ENCODE results near the gene CEP70. TPM values are rescaled to one million over a fixed set of nuclear protein-coding genes. Genes with fewer than 3 reads are reported as not detected.

CEP70 gene, protein sequence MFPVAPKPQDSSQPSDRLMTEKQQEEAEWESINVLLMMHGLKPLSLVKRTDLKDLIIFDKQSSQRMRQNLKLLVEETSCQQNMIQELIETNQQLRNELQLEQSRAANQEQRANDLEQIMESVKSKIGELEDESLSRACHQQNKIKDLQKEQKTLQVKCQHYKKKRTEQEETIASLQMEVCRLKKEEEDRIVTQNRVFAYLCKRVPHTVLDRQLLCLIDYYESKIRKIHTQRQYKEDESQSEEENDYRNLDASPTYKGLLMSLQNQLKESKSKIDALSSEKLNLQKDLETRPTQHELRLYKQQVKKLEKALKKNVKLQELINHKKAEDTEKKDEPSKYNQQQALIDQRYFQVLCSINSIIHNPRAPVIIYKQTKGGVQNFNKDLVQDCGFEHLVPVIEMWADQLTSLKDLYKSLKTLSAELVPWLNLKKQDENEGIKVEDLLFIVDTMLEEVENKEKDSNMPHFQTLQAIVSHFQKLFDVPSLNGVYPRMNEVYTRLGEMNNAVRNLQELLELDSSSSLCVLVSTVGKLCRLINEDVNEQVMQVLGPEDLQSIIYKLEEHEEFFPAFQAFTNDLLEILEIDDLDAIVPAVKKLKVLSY
- total RNA-seq (2012; rRNA removed), result 11.1 and 18.8 TPM in 2 replicates

DNA sequence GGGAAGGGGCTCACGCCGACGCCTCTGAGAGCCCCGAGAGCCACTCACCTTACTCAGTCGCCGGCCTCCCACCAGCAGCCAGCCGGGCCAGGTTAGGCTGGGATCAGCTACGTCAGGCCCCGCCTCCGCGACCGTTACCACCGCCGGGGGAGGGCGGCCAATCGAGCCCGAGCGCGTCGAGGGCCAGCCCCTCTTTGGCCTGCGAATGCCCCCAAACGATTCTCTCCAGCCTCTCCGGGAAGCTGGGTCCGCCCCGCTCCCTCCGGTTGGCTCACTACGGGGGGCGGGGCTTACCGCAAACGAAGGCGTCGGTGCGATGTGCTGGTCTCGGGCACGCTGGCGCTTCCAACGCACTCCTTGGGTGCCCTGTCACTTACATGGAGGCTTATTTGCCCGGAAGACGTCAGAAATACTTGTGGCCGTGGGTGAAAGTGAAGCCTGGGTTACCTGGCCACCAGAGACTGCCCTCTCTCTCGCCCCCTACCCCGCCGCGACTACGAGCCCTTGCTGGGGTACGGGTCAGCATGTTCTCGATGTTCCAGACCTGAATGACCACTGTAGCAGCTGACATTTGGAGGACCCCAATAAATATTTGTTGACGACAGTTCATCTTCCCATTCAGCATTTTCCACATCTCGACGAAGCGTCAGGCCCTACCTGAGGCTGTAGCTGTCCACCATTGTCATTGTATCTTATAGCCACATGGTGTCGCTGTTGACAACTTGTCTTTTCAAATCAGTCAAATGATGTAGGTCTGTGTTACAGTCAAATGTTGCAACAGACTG is at the start of gene CEP70:
TSS of gene CEP70 (minus strand) at position 111 of the 785 bp plus-strand sequence. CDS start 21,333 bp downstream, outside the sequence.
- H3K9ac ChIP-seq (ENCODE audit: low read depth, low read length), result peak within 1 kb of the TSS; percentile 82
- H3K36me3 ChIP-seq (ENCODE audit: insufficient read depth, low read length), result no peaks in the 10 kb centered on the region
- no peaks in the 10 kb centered on the region for H3K9me3 ChIP-seq (replicated peaks; ENCODE audit: low read length)
- H3K4me3 ChIP-seq (ENCODE audit: low read length), result peak within 1 kb of the TSS; percentile 79
- H3K4me2 ChIP-seq (ENCODE audit: low read length), result peak within 1 kb of the TSS; percentile 95
- H3K4me1 ChIP-seq (ENCODE audit: control insufficient read depth, insufficient read depth, low read length), result peaks cover 2% of the 10 kb centered on the region
- H3K27me3 ChIP-seq (ENCODE audit: control insufficient read depth, insufficient read depth, low read length), result no peaks in the 10 kb centered on the region

DNA sequence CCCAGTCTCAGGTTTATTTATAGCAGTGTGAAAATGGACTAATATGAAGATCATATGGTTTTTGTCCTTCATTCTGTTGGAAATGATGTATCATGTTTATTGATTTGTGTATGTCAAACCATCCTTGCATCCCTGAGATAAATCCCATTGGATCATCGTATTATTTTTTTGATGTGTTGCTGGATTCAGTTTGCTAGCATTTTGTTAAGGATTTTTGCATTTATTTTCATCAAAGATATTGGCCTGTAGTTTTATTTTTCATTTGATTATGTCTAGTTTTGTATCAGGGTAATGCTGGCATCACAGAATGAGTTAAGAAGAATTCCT is 48.8 kb upstream of the CEP70 start:
- H3K4me2 ChIP-seq (ENCODE audit: low read length), result no peak overlapping the region
- H3K27me3 ChIP-seq (ENCODE audit: control insufficient read depth, insufficient read depth, low read length), result no peaks in the 10 kb centered on the region
- H3K9me3 ChIP-seq (replicated peaks; ENCODE audit: low read length), result no peaks in the 10 kb centered on the region
- no peak overlapping the region for H3K9ac ChIP-seq (ENCODE audit: low read depth, low read length)
- no peak overlapping the region for H3K4me3 ChIP-seq (ENCODE audit: low read length)
- H3K4me1 ChIP-seq (ENCODE audit: control insufficient read depth, insufficient read depth, low read length), result no peaks in the 10 kb centered on the region
- no peaks in the 10 kb centered on the region for H3K36me3 ChIP-seq (ENCODE audit: insufficient read depth, low read length)

DNA sequence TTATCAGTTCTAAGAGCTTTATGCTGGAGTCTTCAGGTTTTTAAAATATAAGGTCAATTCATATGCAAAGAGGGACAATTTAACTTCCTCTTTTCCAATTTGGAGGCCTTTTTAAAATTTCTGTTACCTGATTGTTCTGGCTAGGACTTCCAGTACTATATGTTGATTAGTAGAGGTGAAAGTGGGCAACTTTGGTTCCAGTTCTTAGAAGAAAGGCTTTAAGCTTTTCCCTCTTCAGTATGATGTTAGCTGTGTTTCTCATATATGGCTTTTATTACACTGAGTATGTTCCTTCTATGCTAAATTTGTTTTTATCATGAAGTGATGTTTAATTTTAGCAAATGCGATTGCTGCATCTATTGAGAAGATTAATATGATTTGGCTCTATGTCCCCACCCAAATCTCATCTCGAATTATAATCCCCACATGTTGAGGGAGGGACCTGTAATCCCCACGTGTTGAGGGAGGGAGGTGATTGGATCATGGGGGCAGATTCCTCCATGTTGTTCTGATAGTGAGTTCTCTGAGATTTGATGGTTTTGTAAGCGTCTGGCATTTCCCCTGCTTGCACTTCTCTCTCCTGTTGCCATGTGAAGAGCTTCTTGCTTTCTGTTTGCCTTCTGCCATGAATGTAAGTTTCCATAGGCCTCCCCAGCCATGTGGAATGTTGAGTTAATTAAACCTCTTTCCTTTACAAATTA is 48.3 kb upstream of the CEP70 start:
- Histone ChIP-seq H3K9me3 (replicated peaks; ENCODE audit: low read length) (no peaks in the 10 kb centered on the region), H3K36me3 (ENCODE audit: insufficient read depth, low read length) (no peaks in the 10 kb centered on the region), H3K27me3 (ENCODE audit: control insufficient read depth, insufficient read depth, low read length) (no peaks in the 10 kb centered on the region), H3K4me3 (ENCODE audit: low read length) (no peak overlapping the region), H3K4me1 (ENCODE audit: control insufficient read depth, insufficient read depth, low read length) (no peaks in the 10 kb centered on the region), H3K4me2 (ENCODE audit: low read length) (no peak overlapping the region), H3K9ac (ENCODE audit: low read depth, low read length) (no peak overlapping the region)

DNA sequence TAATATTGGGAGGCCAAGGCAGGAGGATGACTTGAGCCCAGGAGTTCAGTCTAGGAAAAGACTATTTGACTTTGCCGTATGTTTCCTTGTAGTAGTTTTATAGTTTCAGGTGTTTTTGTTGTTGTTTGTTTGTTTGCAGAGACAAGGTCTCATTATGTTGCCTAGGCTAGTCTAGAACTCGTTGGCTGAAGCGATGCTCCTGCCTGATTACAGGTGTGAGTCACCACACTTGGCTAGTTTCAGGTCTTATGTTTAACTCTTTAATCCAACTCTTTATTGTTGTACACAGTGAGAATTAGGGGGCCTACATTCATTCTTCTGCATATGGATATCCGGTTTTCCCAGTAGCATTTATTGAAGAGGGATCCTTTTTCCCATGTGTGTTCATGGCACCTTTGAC is 46.5 kb upstream of the CEP70 start:
- no peaks in the 10 kb centered on the region for H3K27me3 ChIP-seq (ENCODE audit: control insufficient read depth, insufficient read depth, low read length)
- H3K36me3 ChIP-seq (ENCODE audit: insufficient read depth, low read length), result no peaks in the 10 kb centered on the region
- H3K4me1 ChIP-seq (ENCODE audit: control insufficient read depth, insufficient read depth, low read length), result no peaks in the 10 kb centered on the region
- H3K4me2 ChIP-seq (ENCODE audit: low read length), result no peak overlapping the region
- H3K4me3 ChIP-seq (ENCODE audit: low read length), result no peak overlapping the region
- no peaks in the 10 kb centered on the region for H3K9me3 ChIP-seq (replicated peaks; ENCODE audit: low read length)
- no peak overlapping the region for H3K9ac ChIP-seq (ENCODE audit: low read depth, low read length)

DNA sequence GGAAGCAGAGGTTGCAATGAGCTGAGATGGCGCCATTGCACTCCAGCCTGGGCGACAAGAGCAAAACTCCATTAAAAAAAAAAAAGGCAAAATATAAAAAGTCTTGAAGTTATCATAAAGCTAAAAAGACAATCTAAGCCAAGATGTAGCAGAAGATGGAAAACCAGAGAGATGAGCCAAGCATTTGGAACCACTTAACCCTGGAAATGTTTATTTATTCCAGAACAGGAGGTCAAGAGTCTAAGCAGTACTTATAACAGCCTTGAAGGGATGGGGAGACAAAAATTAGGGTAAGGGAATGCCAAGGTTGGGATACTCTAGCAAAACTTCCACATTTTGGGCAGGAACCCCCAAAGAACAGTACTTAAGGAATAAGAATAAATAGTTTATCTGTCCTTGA is 44.6 kb upstream of the CEP70 start:
- Histone ChIP-seq H3K36me3 (ENCODE audit: insufficient read depth, low read length) (no peaks in the 10 kb centered on the region), H3K27me3 (ENCODE audit: control insufficient read depth, insufficient read depth, low read length) (no peaks in the 10 kb centered on the region), H3K4me2 (ENCODE audit: low read length) (no peak overlapping the region), H3K4me3 (ENCODE audit: low read length) (no peak overlapping the region), H3K4me1 (ENCODE audit: control insufficient read depth, insufficient read depth, low read length) (no peaks in the 10 kb centered on the region), H3K9ac (ENCODE audit: low read depth, low read length) (no peak overlapping the region), H3K9me3 (replicated peaks; ENCODE audit: low read length) (no peaks in the 10 kb centered on the region)

DNA sequence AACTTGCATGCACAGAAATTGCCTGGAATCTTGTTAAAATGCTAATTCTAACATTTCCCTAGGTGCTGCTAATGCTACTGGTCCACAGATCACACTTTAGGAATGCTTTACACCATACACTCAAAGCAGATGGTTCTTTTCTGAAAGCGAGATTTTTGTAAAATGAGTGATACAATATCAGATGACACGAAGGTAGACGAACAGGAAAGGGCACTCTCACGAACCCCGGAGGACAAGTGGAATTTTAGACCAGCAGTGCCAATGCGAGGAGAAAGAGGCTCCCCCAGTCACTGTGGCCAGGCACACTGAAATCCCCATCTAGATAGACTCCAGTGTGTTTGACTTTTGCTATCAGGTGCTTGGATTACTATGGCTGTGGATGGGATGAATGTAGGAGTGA is 35.5 kb upstream of the CEP70 start:
- Histone ChIP-seq H3K4me1 (ENCODE audit: control insufficient read depth, insufficient read depth, low read length) (peaks cover 3% of the 10 kb centered on the region), H3K4me3 (ENCODE audit: low read length) (no peak overlapping the region), H3K9ac (ENCODE audit: low read depth, low read length) (no peak overlapping the region), H3K9me3 (replicated peaks; ENCODE audit: low read length) (no peaks in the 10 kb centered on the region), H3K4me2 (ENCODE audit: low read length) (no peak overlapping the region), H3K27me3 (ENCODE audit: control insufficient read depth, insufficient read depth, low read length) (no peaks in the 10 kb centered on the region), H3K36me3 (ENCODE audit: insufficient read depth, low read length) (peaks cover 4% of the 10 kb centered on the region)

DNA sequence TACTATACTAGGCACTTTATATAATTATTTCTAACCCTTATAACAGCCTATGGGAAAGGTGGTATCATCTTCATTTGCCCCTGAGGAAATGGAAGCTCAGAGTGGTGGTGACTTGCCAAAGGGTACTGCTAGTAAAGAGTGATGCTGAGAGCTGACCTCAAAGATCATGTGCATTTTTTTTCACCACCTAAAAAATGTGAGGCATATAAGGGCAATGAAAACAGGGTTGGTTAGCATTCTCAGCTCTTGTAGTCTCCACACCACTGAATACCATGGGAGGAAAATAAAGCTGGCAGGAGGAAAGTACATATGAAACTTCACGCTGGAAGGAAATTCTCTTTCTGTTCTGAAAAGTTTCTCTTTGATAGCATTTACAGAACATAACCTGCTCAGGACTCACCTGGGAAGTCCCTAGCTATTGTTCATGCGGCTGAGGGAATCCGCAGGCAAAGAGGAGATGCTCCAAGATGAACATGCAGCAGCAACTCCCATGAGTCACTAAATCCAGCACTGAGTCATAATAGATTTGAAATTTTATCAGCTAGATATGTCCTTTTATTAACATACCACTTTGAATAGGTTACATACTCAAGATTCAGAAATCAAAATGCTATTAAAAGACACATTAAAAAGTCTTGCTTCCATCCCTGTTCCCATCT is 31.8 kb upstream of the CEP70 start:
- Histone ChIP-seq H3K27me3 (ENCODE audit: control insufficient read depth, insufficient read depth, low read length) (no peaks in the 10 kb centered on the region), H3K4me1 (ENCODE audit: control insufficient read depth, insufficient read depth, low read length) (peaks cover 3% of the 10 kb centered on the region), H3K4me3 (ENCODE audit: low read length) (no peak overlapping the region), H3K4me2 (ENCODE audit: low read length) (no peak overlapping the region), H3K36me3 (ENCODE audit: insufficient read depth, low read length) (peaks cover 3% of the 10 kb centered on the region), H3K9me3 (replicated peaks; ENCODE audit: low read length) (no peaks in the 10 kb centered on the region), H3K9ac (ENCODE audit: low read depth, low read length) (no peak overlapping the region)

DNA sequence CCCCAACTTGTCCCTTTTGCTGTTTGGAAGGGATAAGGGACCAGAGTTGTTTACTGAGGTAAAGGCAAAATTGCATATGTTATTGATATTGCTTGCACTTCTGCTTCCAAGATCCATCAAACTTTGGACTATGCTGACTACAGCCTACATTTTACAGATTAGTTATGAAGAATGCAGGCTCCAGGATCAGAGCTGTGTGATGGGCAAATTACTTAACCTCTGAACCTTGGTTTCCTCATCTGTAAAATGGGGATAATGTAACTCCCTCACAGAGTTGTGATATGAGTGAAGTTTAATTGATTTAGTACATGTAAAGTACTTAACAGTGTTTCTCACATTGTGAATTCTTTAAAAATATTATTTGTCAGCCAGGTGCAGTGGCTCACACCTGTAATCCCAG is 30.5 kb upstream of the CEP70 start:
- no peaks in the 10 kb centered on the region for H3K9me3 ChIP-seq (replicated peaks; ENCODE audit: low read length)
- H3K4me2 ChIP-seq (ENCODE audit: low read length), result no peak overlapping the region
- peaks cover 3% of the 10 kb centered on the region for H3K4me1 ChIP-seq (ENCODE audit: control insufficient read depth, insufficient read depth, low read length)
- H3K36me3 ChIP-seq (ENCODE audit: insufficient read depth, low read length), result peaks cover 3% of the 10 kb centered on the region
- no peak overlapping the region for H3K4me3 ChIP-seq (ENCODE audit: low read length)
- H3K9ac ChIP-seq (ENCODE audit: low read depth, low read length), result no peak overlapping the region
- no peaks in the 10 kb centered on the region for H3K27me3 ChIP-seq (ENCODE audit: control insufficient read depth, insufficient read depth, low read length)

DNA sequence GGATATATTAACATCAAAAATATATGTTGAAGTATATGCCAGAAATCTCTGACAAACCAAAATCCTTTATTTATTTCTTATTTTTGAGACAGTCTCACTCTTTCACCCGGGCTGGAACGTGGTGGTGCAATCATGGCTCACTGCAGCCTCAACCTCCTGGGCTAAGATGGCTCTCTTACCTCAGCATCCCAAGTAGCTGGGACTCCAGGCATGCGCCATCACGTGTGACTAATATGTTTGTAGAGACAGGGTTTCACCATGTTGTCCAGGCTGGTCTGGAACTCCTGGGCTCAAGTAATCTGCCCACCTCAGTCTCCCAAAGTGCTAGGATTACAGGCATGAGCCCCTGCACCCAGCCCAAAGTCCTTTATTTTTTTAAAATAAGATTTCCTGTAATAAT is 26.4 kb upstream of the CEP70 start:
- no peak overlapping the region for H3K4me2 ChIP-seq (ENCODE audit: low read length)
- H3K4me3 ChIP-seq (ENCODE audit: low read length), result no peak overlapping the region
- H3K4me1 ChIP-seq (ENCODE audit: control insufficient read depth, insufficient read depth, low read length), result no peaks in the 10 kb centered on the region
- no peaks in the 10 kb centered on the region for H3K9me3 ChIP-seq (replicated peaks; ENCODE audit: low read length)
- no peaks in the 10 kb centered on the region for H3K27me3 ChIP-seq (ENCODE audit: control insufficient read depth, insufficient read depth, low read length)
- peaks cover 3% of the 10 kb centered on the region for H3K36me3 ChIP-seq (ENCODE audit: insufficient read depth, low read length)
- no peak overlapping the region for H3K9ac ChIP-seq (ENCODE audit: low read depth, low read length)

DNA sequence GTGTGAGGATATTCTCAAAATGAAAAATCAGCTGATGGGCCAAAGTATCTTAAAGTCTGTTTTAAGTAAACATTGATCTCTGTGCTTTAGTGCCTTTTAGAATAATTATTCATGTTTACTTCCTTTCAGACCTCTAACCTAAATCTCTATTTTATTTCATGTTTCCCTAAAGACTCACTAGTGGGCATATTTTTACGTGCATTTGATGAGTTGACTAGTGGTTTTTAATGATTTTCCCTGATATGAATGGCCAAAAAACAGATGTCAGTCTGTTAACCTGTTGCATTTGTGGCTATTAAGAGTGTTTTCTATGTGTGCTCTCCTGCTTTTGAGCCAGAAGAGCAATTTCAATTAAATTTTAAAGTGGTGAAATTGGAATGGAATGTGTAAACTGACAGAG is 21.4 kb upstream of the CEP70 start:
- H3K9me3 ChIP-seq (replicated peaks; ENCODE audit: low read length), result no peaks in the 10 kb centered on the region
- H3K4me3 ChIP-seq (ENCODE audit: low read length), result no peak overlapping the region
- no peak overlapping the region for H3K9ac ChIP-seq (ENCODE audit: low read depth, low read length)
- H3K27me3 ChIP-seq (ENCODE audit: control insufficient read depth, insufficient read depth, low read length), result no peaks in the 10 kb centered on the region
- no peak overlapping the region for H3K4me2 ChIP-seq (ENCODE audit: low read length)
- no peaks in the 10 kb centered on the region for H3K4me1 ChIP-seq (ENCODE audit: control insufficient read depth, insufficient read depth, low read length)
- H3K36me3 ChIP-seq (ENCODE audit: insufficient read depth, low read length), result no peaks in the 10 kb centered on the region

DNA sequence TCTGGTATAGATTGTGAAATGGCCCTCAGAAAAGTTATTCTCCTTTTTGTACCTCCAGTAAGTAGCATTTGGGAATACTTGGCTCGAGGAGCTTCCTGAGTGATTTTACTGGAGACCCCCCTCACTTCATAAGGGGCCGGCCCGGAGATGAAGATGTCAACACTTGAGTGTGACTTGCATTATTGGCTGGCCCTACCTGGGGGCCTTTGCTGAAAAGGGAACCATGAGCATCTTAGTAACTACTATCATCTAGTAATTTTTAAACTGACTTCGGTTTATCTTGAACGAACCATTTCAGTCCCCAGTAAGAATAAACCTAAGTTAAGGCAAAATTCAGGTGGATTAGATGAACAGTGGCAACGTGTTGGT is 15.8 kb upstream of the CEP70 start:
- Histone ChIP-seq H3K9ac (ENCODE audit: low read depth, low read length) (peak overlapping the region; percentile 97), H3K4me3 (ENCODE audit: low read length) (peak overlapping the region; percentile 82)

More for the DNA sequence above, 15.8 kb upstream of the CEP70 start:
- Histone ChIP-seq H3K27me3 (ENCODE audit: control insufficient read depth, insufficient read depth, low read length) (no peaks in the 10 kb centered on the region), H3K9me3 (replicated peaks; ENCODE audit: low read length) (no peaks in the 10 kb centered on the region), H3K4me1 (ENCODE audit: control insufficient read depth, insufficient read depth, low read length) (peaks cover 16% of the 10 kb centered on the region), H3K36me3 (ENCODE audit: insufficient read depth, low read length) (no peaks in the 10 kb centered on the region), H3K4me2 (ENCODE audit: low read length) (peak overlapping the region; percentile 94)

All from skeletal muscle satellite cell (primary cell).